ENCODE results near the gene PCDH9.

Gene PCDH9

DNA sequence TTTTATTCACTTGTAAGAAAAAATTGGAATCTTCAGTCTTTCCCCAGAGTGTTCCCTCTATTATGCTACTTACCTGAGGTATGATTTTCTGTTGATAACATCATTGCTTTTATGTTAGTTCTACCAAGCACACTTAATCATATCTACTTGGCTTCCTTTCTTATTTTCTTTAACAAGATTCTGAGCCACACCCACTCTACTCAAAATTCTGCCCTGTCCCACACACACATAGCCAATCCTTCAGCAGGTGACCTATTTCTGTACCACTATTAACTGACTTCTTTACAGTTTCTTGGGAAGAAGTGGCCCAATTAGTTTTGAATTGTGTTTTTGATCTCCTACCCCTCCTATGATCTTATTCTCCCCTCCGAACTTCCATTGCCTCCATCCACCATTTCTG, 215.7 kb downstream of the PCDH9 start:
- no peak overlapping the region for H3K4me3 ChIP-seq (ENCODE audit: low read depth, low read length)
- no peaks in the 10 kb centered on the region for H3K36me3 ChIP-seq (ENCODE audit: insufficient read depth, low read length)
- no peak overlapping the region for H2AFZ ChIP-seq (ENCODE audit: low read length, unreplicated experiment)
- no peaks in the 10 kb centered on the region for H3K79me2 ChIP-seq (ENCODE audit: control insufficient read depth, insufficient read depth, low read length, unreplicated experiment)
- no peaks in the 10 kb centered on the region for H3K4me1 ChIP-seq (ENCODE audit: control insufficient read depth, insufficient read depth, low read length, unreplicated experiment)
- H3K27ac ChIP-seq (ENCODE audit: low read depth, low read length), result no peak overlapping the region
- no peaks in the 10 kb centered on the region for H3K27me3 ChIP-seq (ENCODE audit: insufficient read depth, low read length)

- Histone ChIP-seq H3K27ac (ENCODE audit: low read depth, low read length) (no peak overlapping the region), H3K36me3 (ENCODE audit: insufficient read depth, low read length) (no peaks in the 10 kb centered on the region), H3K79me2 (ENCODE audit: control insufficient read depth, insufficient read depth, low read length, unreplicated experiment) (no peaks in the 10 kb centered on the region), H2AFZ (ENCODE audit: low read length, unreplicated experiment) (no peak overlapping the region), H3K4me1 (ENCODE audit: control insufficient read depth, insufficient read depth, low read length, unreplicated experiment) (no peaks in the 10 kb centered on the region), H3K4me3 (ENCODE audit: low read depth, low read length) (no peak overlapping the region), H3K27me3 (ENCODE audit: insufficient read depth, low read length) (no peaks in the 10 kb centered on the region)
These were observed 216.4 kb downstream of the PCDH9 start for GRCh38 chr13:67013709-67014108.

DNA sequence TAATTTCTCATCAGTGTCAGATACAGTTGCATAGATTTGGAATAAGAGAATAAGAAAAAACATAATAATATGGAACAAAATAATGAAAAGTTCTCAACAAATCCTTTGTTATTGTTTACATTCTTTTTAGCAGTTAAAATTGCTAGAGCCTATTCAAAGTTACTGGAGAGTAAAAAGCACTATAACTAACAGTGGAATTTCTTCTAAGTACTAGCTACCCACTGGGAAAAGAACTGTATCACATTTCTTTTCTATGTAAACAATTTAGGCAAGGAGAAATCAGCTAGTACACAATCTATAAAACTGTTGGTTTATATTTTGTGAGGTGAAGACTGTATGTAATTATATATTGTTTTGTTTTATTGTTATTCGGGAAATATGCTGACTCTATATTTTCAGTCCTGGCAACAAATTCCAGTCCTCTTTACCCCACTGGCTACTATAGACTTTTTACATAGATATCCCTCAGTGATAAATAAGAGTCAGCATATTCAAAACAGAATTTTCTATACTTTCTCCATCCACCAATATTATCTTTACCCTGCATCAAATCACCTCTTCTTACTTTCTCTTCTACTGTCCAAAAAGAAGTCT, 222.0 kb downstream of the PCDH9 start:
- Histone ChIP-seq H2AFZ (ENCODE audit: low read length, unreplicated experiment) (no peak overlapping the region), H3K27me3 (ENCODE audit: insufficient read depth, low read length) (no peaks in the 10 kb centered on the region), H3K27ac (ENCODE audit: low read depth, low read length) (no peak overlapping the region), H3K4me1 (ENCODE audit: control insufficient read depth, insufficient read depth, low read length, unreplicated experiment) (no peaks in the 10 kb centered on the region), H3K4me3 (ENCODE audit: low read depth, low read length) (no peak overlapping the region), H3K36me3 (ENCODE audit: insufficient read depth, low read length) (no peaks in the 10 kb centered on the region), H3K79me2 (ENCODE audit: control insufficient read depth, insufficient read depth, low read length, unreplicated experiment) (no peaks in the 10 kb centered on the region)

DNA sequence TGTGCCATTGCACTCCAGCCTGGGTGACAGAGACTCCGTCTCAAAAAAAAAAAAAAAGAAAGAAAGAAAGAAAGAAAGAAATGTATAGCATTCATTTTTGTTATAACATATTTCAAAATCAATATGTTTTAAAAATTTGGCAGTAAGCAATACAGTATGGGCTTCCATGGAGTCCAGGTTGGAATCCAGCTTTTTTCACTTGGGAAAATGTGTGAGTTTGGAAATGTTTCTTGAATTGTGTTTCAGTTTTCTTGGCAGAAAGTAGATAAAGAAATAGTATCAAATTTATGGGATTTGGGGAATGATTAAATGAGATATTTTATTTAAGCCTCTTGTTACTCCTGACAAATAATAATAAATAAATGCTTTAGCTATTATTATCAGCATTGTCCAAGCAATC, 225.6 kb downstream of the PCDH9 start:
- Histone ChIP-seq H3K27me3 (ENCODE audit: insufficient read depth, low read length) (no peaks in the 10 kb centered on the region), H2AFZ (ENCODE audit: low read length, unreplicated experiment) (no peak overlapping the region), H3K4me1 (ENCODE audit: control insufficient read depth, insufficient read depth, low read length, unreplicated experiment) (no peaks in the 10 kb centered on the region), H3K4me3 (ENCODE audit: low read depth, low read length) (no peak overlapping the region), H3K36me3 (ENCODE audit: insufficient read depth, low read length) (no peaks in the 10 kb centered on the region), H3K27ac (ENCODE audit: low read depth, low read length) (no peak overlapping the region), H3K79me2 (ENCODE audit: control insufficient read depth, insufficient read depth, low read length, unreplicated experiment) (no peaks in the 10 kb centered on the region)

GRCh38 chr13:67003743-67004142, 226.4 kb downstream of the PCDH9 start:
- Histone ChIP-seq H3K27me3 (ENCODE audit: insufficient read depth, low read length) (no peaks in the 10 kb centered on the region), H3K79me2 (ENCODE audit: control insufficient read depth, insufficient read depth, low read length, unreplicated experiment) (no peaks in the 10 kb centered on the region), H2AFZ (ENCODE audit: low read length, unreplicated experiment) (no peak overlapping the region), H3K4me1 (ENCODE audit: control insufficient read depth, insufficient read depth, low read length, unreplicated experiment) (no peaks in the 10 kb centered on the region), H3K4me3 (ENCODE audit: low read depth, low read length) (no peak overlapping the region), H3K36me3 (ENCODE audit: insufficient read depth, low read length) (no peaks in the 10 kb centered on the region), H3K27ac (ENCODE audit: low read depth, low read length) (no peak overlapping the region)

GRCh38 chr13:67001363-67001762, 228.8 kb downstream of the PCDH9 start:
- H3K27me3 ChIP-seq (ENCODE audit: insufficient read depth, low read length), result no peaks in the 10 kb centered on the region
- H3K36me3 ChIP-seq (ENCODE audit: insufficient read depth, low read length), result no peaks in the 10 kb centered on the region
- H3K79me2 ChIP-seq (ENCODE audit: control insufficient read depth, insufficient read depth, low read length, unreplicated experiment), result no peaks in the 10 kb centered on the region
- peak overlapping the region; percentile 29 for H2AFZ ChIP-seq (ENCODE audit: low read length, unreplicated experiment)
- H3K4me3 ChIP-seq (ENCODE audit: low read depth, low read length), result no peak overlapping the region
- H3K27ac ChIP-seq (ENCODE audit: low read depth, low read length), result no peak overlapping the region
- no peaks in the 10 kb centered on the region for H3K4me1 ChIP-seq (ENCODE audit: control insufficient read depth, insufficient read depth, low read length, unreplicated experiment)

- Histone ChIP-seq H3K27me3 (ENCODE audit: insufficient read depth, low read length) (no peaks in the 10 kb centered on the region), H3K4me1 (ENCODE audit: control insufficient read depth, insufficient read depth, low read length, unreplicated experiment) (peaks cover 6% of the 10 kb centered on the region), H3K79me2 (ENCODE audit: control insufficient read depth, insufficient read depth, low read length, unreplicated experiment) (no peaks in the 10 kb centered on the region), H3K4me3 (ENCODE audit: low read depth, low read length) (no peak overlapping the region), H2AFZ (ENCODE audit: low read length, unreplicated experiment) (no peak overlapping the region), H3K36me3 (ENCODE audit: insufficient read depth, low read length) (no peaks in the 10 kb centered on the region), H3K27ac (ENCODE audit: low read depth, low read length) (no peak overlapping the region)
These were observed 233.6 kb downstream of the PCDH9 start for GRCh38 chr13:66996503-66996902.

- Histone ChIP-seq H3K79me2 (ENCODE audit: control insufficient read depth, insufficient read depth, low read length, unreplicated experiment) (no peaks in the 10 kb centered on the region), H3K4me1 (ENCODE audit: control insufficient read depth, insufficient read depth, low read length, unreplicated experiment) (peaks cover 6% of the 10 kb centered on the region), H3K27ac (ENCODE audit: low read depth, low read length) (no peak overlapping the region), H3K4me3 (ENCODE audit: low read depth, low read length) (no peak overlapping the region), H3K36me3 (ENCODE audit: insufficient read depth, low read length) (no peaks in the 10 kb centered on the region), H2AFZ (ENCODE audit: low read length, unreplicated experiment) (peak overlapping the region; percentile 36), H3K27me3 (ENCODE audit: insufficient read depth, low read length) (no peaks in the 10 kb centered on the region)
These were observed 234.9 kb downstream of the PCDH9 start for GRCh38 chr13:66995203-66995611.

- Histone ChIP-seq H3K4me3 (ENCODE audit: low read depth, low read length) (peak overlapping the region; percentile 65), H3K36me3 (ENCODE audit: insufficient read depth, low read length) (no peaks in the 10 kb centered on the region), H3K4me1 (ENCODE audit: control insufficient read depth, insufficient read depth, low read length, unreplicated experiment) (peaks cover 6% of the 10 kb centered on the region), H2AFZ (ENCODE audit: low read length, unreplicated experiment) (peak overlapping the region; percentile 68), H3K27me3 (ENCODE audit: insufficient read depth, low read length) (no peaks in the 10 kb centered on the region), H3K27ac (ENCODE audit: low read depth, low read length) (no peak overlapping the region), H3K79me2 (ENCODE audit: control insufficient read depth, insufficient read depth, low read length, unreplicated experiment) (no peaks in the 10 kb centered on the region)
These were observed 235.5 kb downstream of the PCDH9 start for GRCh38 chr13:66994517-66995202.

DNA sequence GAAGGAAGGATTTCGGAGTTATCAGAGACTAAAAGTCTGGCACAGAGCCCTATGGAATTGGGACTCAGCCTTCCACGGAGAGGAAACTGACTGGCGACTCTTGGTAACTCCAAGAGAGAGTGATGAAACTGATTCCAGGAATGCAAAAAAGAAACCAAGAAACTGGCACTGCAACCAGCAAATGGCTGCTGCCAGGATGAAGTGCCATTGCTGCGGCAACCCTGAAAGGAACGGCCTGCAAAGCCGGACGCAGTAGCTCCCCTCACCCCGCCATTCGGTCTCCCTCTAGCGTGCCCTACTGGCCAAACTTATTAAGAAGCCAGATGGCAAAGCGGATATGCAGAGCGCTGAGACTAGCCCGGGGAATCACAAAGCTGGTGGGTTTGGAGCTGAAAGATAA, 236.0 kb downstream of the PCDH9 start:
- Histone ChIP-seq H3K36me3 (ENCODE audit: insufficient read depth, low read length) (no peaks in the 10 kb centered on the region), H2AFZ (ENCODE audit: low read length, unreplicated experiment) (peak overlapping the region; percentile 73), H3K4me1 (ENCODE audit: control insufficient read depth, insufficient read depth, low read length, unreplicated experiment) (peaks cover 6% of the 10 kb centered on the region), H3K79me2 (ENCODE audit: control insufficient read depth, insufficient read depth, low read length, unreplicated experiment) (no peaks in the 10 kb centered on the region), H3K4me3 (ENCODE audit: low read depth, low read length) (peak overlapping the region; percentile 65), H3K27ac (ENCODE audit: low read depth, low read length) (peak overlapping the region; percentile 14; the same call in 1 of the 2 replicates), H3K27me3 (ENCODE audit: insufficient read depth, low read length) (no peaks in the 10 kb centered on the region)

GRCh38 chr13:66992719-66993118, 237.4 kb downstream of the PCDH9 start:
- no peaks in the 10 kb centered on the region for H3K27me3 ChIP-seq (ENCODE audit: insufficient read depth, low read length)
- peaks cover 6% of the 10 kb centered on the region for H3K4me1 ChIP-seq (ENCODE audit: control insufficient read depth, insufficient read depth, low read length, unreplicated experiment)
- no peak overlapping the region for H3K4me3 ChIP-seq (ENCODE audit: low read depth, low read length)
- no peak overlapping the region for H2AFZ ChIP-seq (ENCODE audit: low read length, unreplicated experiment)
- no peak overlapping the region for H3K27ac ChIP-seq (ENCODE audit: low read depth, low read length)
- H3K79me2 ChIP-seq (ENCODE audit: control insufficient read depth, insufficient read depth, low read length, unreplicated experiment), result no peaks in the 10 kb centered on the region
- H3K36me3 ChIP-seq (ENCODE audit: insufficient read depth, low read length), result no peaks in the 10 kb centered on the region
